ENCODE measurements around the gene CYP19A1. TPM values are rescaled to one million over a fixed set of nuclear protein-coding genes. Genes with fewer than 3 reads are reported as not detected.

CYP19A1 gene
- total and polyA plus RNA-seq, 2 experiments from 2014 or later = 0.76 to 1.2 TPM

DNA sequence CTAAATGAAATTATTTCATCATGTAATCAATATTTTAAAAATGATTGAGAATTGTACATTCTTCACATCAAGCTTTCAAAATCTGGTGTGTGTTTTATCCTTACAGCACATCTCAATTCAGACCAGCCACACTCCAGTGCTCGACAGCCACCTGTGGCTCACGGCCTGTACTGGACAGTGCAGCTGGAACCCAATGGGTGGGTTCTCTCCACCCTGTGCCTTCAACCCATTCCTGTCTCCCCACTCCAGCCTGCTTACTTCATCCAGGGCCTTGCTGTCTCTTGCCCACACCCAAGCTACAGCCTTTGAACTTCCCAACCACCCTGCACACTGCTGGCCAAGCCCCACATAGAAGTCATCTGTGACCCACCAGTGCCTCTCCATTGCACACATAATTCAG lies 17.6 kb downstream of the CYP19A1 start:
- H3K4me1 ChIP-seq (ENCODE audit: insufficient read depth) = peaks cover 15% of the 10 kb centered on the region
- no peaks in the 10 kb centered on the region for H3K9me2 ChIP-seq (ENCODE audit: insufficient read depth)
- no peaks in the 10 kb centered on the region for H3K79me2 ChIP-seq (ENCODE audit: insufficient read depth)
- WGBS, 2 experiments (ENCODE audit: low coverage in 1 of 2, low lambda C conversion rate in 2 of 2, missing lambda C conversion rate in 2 of 2) = 79 to 88% methylated on average over 2 of the region's 2 CpGs
- H3F3A ChIP-seq (ENCODE audit: insufficient read depth) = peaks cover 21% of the 10 kb centered on the region; the same call in 1 of the 2 replicates
- no peaks in the 10 kb centered on the region for H3K36me3 ChIP-seq (ENCODE audit: low read depth)
- H3K27me3 ChIP-seq (replicated peaks; ENCODE audit: insufficient read depth) = no peaks in the 10 kb centered on the region
- no peaks in the 10 kb centered on the region for H4K20me1 ChIP-seq (ENCODE audit: insufficient read depth)
- no peak for DNase-seq
- H3K9me3 ChIP-seq (ENCODE audit: low read depth) = no peaks in the 10 kb centered on the region
- H3K9ac ChIP-seq = no peak overlapping the region
- H2AFZ ChIP-seq = no peak overlapping the region
- in situ Hi-C loops (cut with MboI) = no loop called here
- H3K27ac ChIP-seq = no peak overlapping the region
- H3K4me2 ChIP-seq (ENCODE audit: unreplicated experiment) = no peak overlapping the region
- TF ChIP-seq EZH2phosphoT487 (IDR thresholded peaks at IDR 0.05; ENCODE audit: insufficient read depth, low read depth) (no peak), EZH2 (IDR thresholded peaks at IDR 0.05; ENCODE audit: insufficient read depth, poor library complexity, severe bottlenecking) (no peak)
- H3K4me3 ChIP-seq = no peak overlapping the region

DNA sequence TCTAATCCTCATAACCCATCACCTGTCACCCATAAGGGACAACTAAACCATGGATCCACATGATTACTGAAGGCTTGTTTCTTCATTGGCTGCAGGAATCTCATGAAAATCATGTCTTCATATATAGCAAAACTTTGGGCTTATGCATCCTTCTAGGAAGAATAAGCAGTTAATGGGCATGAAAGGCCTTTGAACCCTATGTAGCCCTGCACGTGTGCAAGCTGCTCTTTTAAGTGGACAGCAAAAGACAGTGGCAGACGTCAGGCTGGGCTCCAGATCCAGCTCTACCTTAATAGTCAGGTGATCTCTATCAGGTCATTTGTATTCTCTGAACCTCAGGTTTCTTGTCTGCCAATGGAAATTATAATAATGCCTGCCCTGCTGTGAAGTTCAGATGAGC lies 18.9 kb downstream of the CYP19A1 start:
- Histone ChIP-seq H3K36me3 (ENCODE audit: low read depth) (no peaks in the 10 kb centered on the region), H3K79me2 (ENCODE audit: insufficient read depth) (no peaks in the 10 kb centered on the region), H3K9me2 (ENCODE audit: insufficient read depth) (no peaks in the 10 kb centered on the region), H3K9me3 (ENCODE audit: low read depth) (no peaks in the 10 kb centered on the region), H3K4me3 (no peak overlapping the region), H3K9ac (no peak overlapping the region), H3K27ac (no peak overlapping the region), H3K4me1 (ENCODE audit: insufficient read depth) (peaks cover 15% of the 10 kb centered on the region), H4K20me1 (ENCODE audit: insufficient read depth) (no peaks in the 10 kb centered on the region), H3F3A (ENCODE audit: insufficient read depth) (peaks cover 21% of the 10 kb centered on the region; the same call in 1 of the 2 replicates), H3K4me2 (ENCODE audit: unreplicated experiment) (no peak overlapping the region), H2AFZ (no peak overlapping the region), H3K27me3 (replicated peaks; ENCODE audit: insufficient read depth) (no peaks in the 10 kb centered on the region)
- TF ChIP-seq EZH2 (IDR thresholded peaks at IDR 0.05; ENCODE audit: insufficient read depth, poor library complexity, severe bottlenecking) (no peak), EZH2phosphoT487 (IDR thresholded peaks at IDR 0.05; ENCODE audit: insufficient read depth, low read depth) (no peak)
- DNase-seq = no peak
- in situ Hi-C loops (cut with MboI) = no loop called here
- WGBS, 2 experiments (ENCODE audit: low coverage in 1 of 2, low lambda C conversion rate in 2 of 2, missing lambda C conversion rate in 2 of 2) = 66 to 73% methylated on average over 2 of the region's 2 CpGs

DNA sequence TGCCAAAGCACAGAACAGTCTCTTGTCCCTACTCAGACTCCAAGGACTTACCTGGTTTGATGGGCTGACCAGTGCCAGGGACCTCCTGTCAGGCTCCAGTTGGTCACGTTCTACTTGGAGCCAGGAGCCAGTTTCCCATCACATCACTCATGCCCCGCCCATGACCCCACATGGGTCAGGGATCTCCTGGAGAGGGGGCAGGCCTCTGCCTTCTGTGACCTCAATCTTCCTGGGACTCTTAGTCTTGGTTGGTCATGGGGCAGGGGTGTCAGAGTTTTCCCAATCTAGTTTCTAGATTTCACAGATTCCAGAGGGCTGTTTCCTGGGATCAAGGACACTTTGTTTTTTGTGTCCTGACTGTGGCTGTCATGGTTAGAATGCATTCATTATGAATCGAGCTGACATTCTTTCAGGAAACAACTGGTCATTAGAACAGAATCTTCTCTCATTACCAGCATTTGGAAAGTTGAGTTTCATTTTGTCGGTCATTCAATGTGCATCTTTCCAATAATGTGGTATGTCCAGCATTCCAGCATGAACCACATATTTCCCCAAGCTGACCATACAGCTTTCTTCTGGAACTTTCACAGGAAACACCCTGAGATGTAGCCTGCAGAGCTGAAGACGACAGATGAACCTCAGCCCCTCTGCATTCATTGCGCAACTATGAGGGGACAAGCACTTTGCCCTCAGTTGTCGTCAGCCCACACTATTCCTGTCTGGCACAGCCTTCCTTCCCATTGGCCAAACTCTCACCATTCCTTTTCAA lies 19.8 kb downstream of the CYP19A1 start:
- Histone ChIP-seq H2AFZ (no peak overlapping the region), H3K79me2 (ENCODE audit: insufficient read depth) (no peaks in the 10 kb centered on the region), H3F3A (ENCODE audit: insufficient read depth) (peaks cover 21% of the 10 kb centered on the region; the same call in 1 of the 2 replicates), H3K27me3 (replicated peaks; ENCODE audit: insufficient read depth) (no peaks in the 10 kb centered on the region), H3K4me2 (ENCODE audit: unreplicated experiment) (peak overlapping the region; percentile 16), H3K9me3 (ENCODE audit: low read depth) (no peaks in the 10 kb centered on the region), H3K36me3 (ENCODE audit: low read depth) (no peaks in the 10 kb centered on the region), H4K20me1 (ENCODE audit: insufficient read depth) (no peaks in the 10 kb centered on the region), H3K27ac (peak overlapping the region; percentile 25; the same call in 1 of the 2 replicates), H3K9me2 (ENCODE audit: insufficient read depth) (no peaks in the 10 kb centered on the region), H3K9ac (no peak overlapping the region), H3K4me1 (ENCODE audit: insufficient read depth) (peaks cover 15% of the 10 kb centered on the region), H3K4me3 (no peak overlapping the region)
- WGBS, 2 experiments (ENCODE audit: low coverage in 1 of 2, low lambda C conversion rate in 2 of 2, missing lambda C conversion rate in 2 of 2) = 21 to 31% methylated on average over 7 of the region's 7 CpGs
- in situ Hi-C loops (cut with MboI) = no loop called here
- peak; percentile 61 for DNase-seq
- TF ChIP-seq EZH2phosphoT487 (IDR thresholded peaks at IDR 0.05; ENCODE audit: insufficient read depth, low read depth) (0 out of 2 replicates have a peak, but pooled peaks have one; percentile 62), EZH2 (IDR thresholded peaks at IDR 0.05; ENCODE audit: insufficient read depth, poor library complexity, severe bottlenecking) (no peak)

DNA sequence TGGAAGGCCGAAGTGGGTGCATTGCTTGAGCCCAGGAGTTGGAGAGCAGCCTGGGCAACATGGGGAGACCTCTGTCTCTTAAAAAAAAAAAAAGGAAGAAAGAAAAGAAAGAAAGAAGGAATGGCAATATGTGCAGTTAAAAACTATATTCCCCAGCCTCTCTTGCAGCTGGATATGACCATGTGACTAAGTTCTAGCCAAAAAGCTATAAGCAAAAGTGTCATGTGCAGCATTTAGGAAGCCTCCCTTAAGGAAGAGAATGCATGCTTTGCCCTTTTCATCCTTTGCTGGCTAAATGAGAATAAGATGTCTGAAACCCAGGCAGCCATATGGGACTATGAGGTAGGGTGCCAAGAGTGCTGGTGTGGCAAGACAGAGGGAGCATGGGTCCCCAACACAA lies 21.8 kb downstream of the CYP19A1 start:
- WGBS, 2 experiments (ENCODE audit: low coverage in 1 of 2, low lambda C conversion rate in 2 of 2, missing lambda C conversion rate in 2 of 2) = 88 to 92% methylated on average over 1 of the region's 1 CpG
- H3K27ac ChIP-seq = no peak overlapping the region
- no peak overlapping the region for H3K4me2 ChIP-seq (ENCODE audit: unreplicated experiment)
- DNase-seq = no peak
- no peaks in the 10 kb centered on the region for H3K9me3 ChIP-seq (ENCODE audit: low read depth)
- no peak overlapping the region for H2AFZ ChIP-seq
- no peak overlapping the region for H3K4me3 ChIP-seq
- H3K9ac ChIP-seq = no peak overlapping the region
- in situ Hi-C loops (cut with MboI) = no loop called here
- peaks cover 25% of the 10 kb centered on the region; the same call in 1 of the 2 replicates for H3F3A ChIP-seq (ENCODE audit: insufficient read depth)
- H3K27me3 ChIP-seq (replicated peaks; ENCODE audit: insufficient read depth) = no peaks in the 10 kb centered on the region
- no peaks in the 10 kb centered on the region for H3K9me2 ChIP-seq (ENCODE audit: insufficient read depth)
- peaks cover 24% of the 10 kb centered on the region for H3K4me1 ChIP-seq (ENCODE audit: insufficient read depth)
- H4K20me1 ChIP-seq (ENCODE audit: insufficient read depth) = no peaks in the 10 kb centered on the region
- H3K36me3 ChIP-seq (ENCODE audit: low read depth) = no peaks in the 10 kb centered on the region
- H3K79me2 ChIP-seq (ENCODE audit: insufficient read depth) = no peaks in the 10 kb centered on the region
- TF ChIP-seq EZH2 (IDR thresholded peaks at IDR 0.05; ENCODE audit: insufficient read depth, poor library complexity, severe bottlenecking) (no peak), EZH2phosphoT487 (IDR thresholded peaks at IDR 0.05; ENCODE audit: insufficient read depth, low read depth) (no peak)

Data from GM23248 (cell line).